ENCODE results near the gene FBLN2. TPM values are rescaled to one million over a fixed set of nuclear protein-coding genes. Genes with fewer than 3 reads are reported as not detected.

Gene FBLN2
- total RNA-seq, 4 donors from 2014 or later, result 25.3 to 93.8 (median 47.6) TPM

GRCh38 chr3:13535526-13535875 lies 13.4 kb upstream of the FBLN2 start:
- no peaks in the 10 kb centered on the region for H3K36me3 ChIP-seq
- H3K9me3 ChIP-seq, result no peaks in the 10 kb centered on the region
- WGBS, result 81% methylated on average over 10 of the region's 10 CpGs
- H3K27me3 ChIP-seq, result no peaks in the 10 kb centered on the region
- DNase-seq (ENCODE audit: low spot score in 2 of 2), result peak in 1 of 2 donors; percentile 50
- peaks cover 80% of the 10 kb centered on the region for H3K4me1 ChIP-seq
- no peak overlapping the region for H3K4me3 ChIP-seq
- TF ChIP-seq POLR2A (IDR thresholded peaks at IDR 0.05), result no peak
- no peak for TF ChIP-seq POLR2AphosphoS5 (IDR thresholded peaks at IDR 0.05)
- no peak for TF ChIP-seq CTCF (IDR thresholded peaks at IDR 0.05)
- no peak for TF ChIP-seq EP300 (IDR thresholded peaks at IDR 0.05)
- no peak overlapping the region for H3K27ac ChIP-seq

- no CpG with 5 or more reads among the region's 9 CpGs for WGBS
- DNase-seq (ENCODE audit: low spot score in 2 of 2), result peak in 1 of 2 donors; percentile 48
- no peaks in the 10 kb centered on the region for H3K27me3 ChIP-seq
- TF ChIP-seq POLR2A (IDR thresholded peaks at IDR 0.05), result no peak
- TF ChIP-seq CTCF (IDR thresholded peaks at IDR 0.05), result no peak
- no peak for TF ChIP-seq EP300 (IDR thresholded peaks at IDR 0.05)
- TF ChIP-seq POLR2AphosphoS5 (IDR thresholded peaks at IDR 0.05), result no peak
- peaks cover 76% of the 10 kb centered on the region for H3K4me1 ChIP-seq
- H3K36me3 ChIP-seq, result no peaks in the 10 kb centered on the region
- no peaks in the 10 kb centered on the region for H3K9me3 ChIP-seq
- H3K27ac ChIP-seq, result no peak overlapping the region
- no peak overlapping the region for H3K4me3 ChIP-seq
Measured at GRCh38 chr3:13535905-13536304, 13.0 kb upstream of the FBLN2 start.

- peak in 1 of 2 donors; percentile 46 for DNase-seq (ENCODE audit: low spot score in 2 of 2)
- no peaks in the 10 kb centered on the region for H3K9me3 ChIP-seq
- H3K4me1 ChIP-seq, result peaks cover 72% of the 10 kb centered on the region
- no peak overlapping the region for H3K4me3 ChIP-seq
- no peaks in the 10 kb centered on the region for H3K36me3 ChIP-seq
- no peaks in the 10 kb centered on the region for H3K27me3 ChIP-seq
- 74% methylated on average over 3 of the region's 3 CpGs for WGBS
- peak overlapping the region; percentile 58 for H3K27ac ChIP-seq
- no peak for TF ChIP-seq EP300 (IDR thresholded peaks at IDR 0.05)
- no peak for TF ChIP-seq CTCF (IDR thresholded peaks at IDR 0.05)
- no peak for TF ChIP-seq POLR2AphosphoS5 (IDR thresholded peaks at IDR 0.05)
- no peak for TF ChIP-seq POLR2A (IDR thresholded peaks at IDR 0.05)
Measured at GRCh38 chr3:13536432-13536831, 12.5 kb upstream of the FBLN2 start.

- no peaks in the 10 kb centered on the region for H3K9me3 ChIP-seq
- no peak overlapping the region for H3K4me3 ChIP-seq
- H3K4me1 ChIP-seq, result peaks cover 72% of the 10 kb centered on the region
- TF ChIP-seq POLR2A (IDR thresholded peaks at IDR 0.05) (no peak), CTCF (IDR thresholded peaks at IDR 0.05) (no peak), POLR2AphosphoS5 (IDR thresholded peaks at IDR 0.05) (no peak), EP300 (IDR thresholded peaks at IDR 0.05) (no peak)
- DNase-seq (ENCODE audit: low spot score in 2 of 2), result peak in 1 of 2 donors; percentile 48
- peak overlapping the region; percentile 58 for H3K27ac ChIP-seq
- WGBS, result 19% methylated on average over 8 of the region's 8 CpGs
- no peaks in the 10 kb centered on the region for H3K27me3 ChIP-seq
- H3K36me3 ChIP-seq, result no peaks in the 10 kb centered on the region
Measured at GRCh38 chr3:13536832-13537231, 12.1 kb upstream of the FBLN2 start.

GRCh38 chr3:13537244-13537908 lies 11.5 kb upstream of the FBLN2 start:
- Histone ChIP-seq H3K4me1 (peaks cover 69% of the 10 kb centered on the region), H3K9me3 (no peaks in the 10 kb centered on the region), H3K4me3 (no peak overlapping the region), H3K27me3 (no peaks in the 10 kb centered on the region), H3K27ac (peak overlapping the region; percentile 58), H3K36me3 (no peaks in the 10 kb centered on the region)
- WGBS, result 92% methylated on average over 6 of the region's 6 CpGs
- DNase-seq (ENCODE audit: low spot score in 2 of 2), result no peak
- no peak for TF ChIP-seq POLR2A (IDR thresholded peaks at IDR 0.05)
- TF ChIP-seq POLR2AphosphoS5 (IDR thresholded peaks at IDR 0.05), result no peak
- TF ChIP-seq EP300 (IDR thresholded peaks at IDR 0.05), result no peak
- TF ChIP-seq CTCF (IDR thresholded peaks at IDR 0.05), result no peak

All from suprapubic skin (tissue), 4 donors.